HFFc6 (cell line): ENCODE results near the gene FBXL14. TPM values are rescaled to one million over a fixed set of nuclear protein-coding genes. Genes with fewer than 3 reads are reported as not detected.

ENCODE experiments used
- DNase-seq: peaks from one replicate; pipeline ENCODE4 v3.0.0-alpha.2; 2018
- H3K27ac Mint-ChIP-seq: 2 replicates; pipeline ENCODE4 v1.8.0; 2020; ENCODE audit warnings: mild to moderate bottlenecking, mixed read lengths
- H3K27me3 Mint-ChIP-seq: 2 replicates; pipeline ENCODE4 v1.8.0; 2021; ENCODE audit warnings: mild to moderate bottlenecking, moderate library complexity, mixed read lengths; ENCODE audit not compliant: insufficient read depth
- H3K36me3 Mint-ChIP-seq: 2 replicates; pipeline ENCODE4 v1.8.0; 2021; ENCODE audit warnings: low read depth, mixed read lengths
- H3K4me1 Mint-ChIP-seq: 2 replicates; pipeline ENCODE4 v1.8.0; 2020; ENCODE audit warnings: low read depth, mixed read lengths
- H3K4me3 Mint-ChIP-seq: 2 replicates; pipeline ENCODE4 v1.8.0; 2020; ENCODE audit warnings: mild to moderate bottlenecking, moderate library complexity, mixed read lengths
- H3K9me3 Mint-ChIP-seq: 2 replicates; pipeline ENCODE4 v1.8.0; 2020; ENCODE audit warnings: mild to moderate bottlenecking, mixed read lengths
- total RNA-seq, 6 experiments: library from RNA; stranded (reverse); fragmentation: NEBNext Ultra II Directional; extraction: Animal tissue kit (Norgen Biotek cat#: 25700); gene quantifications; 2 replicates in 1 of 6; 3 replicates in 5 of 6; pipeline ENCODE4 v1.2.3, GENCODE V29; 2021
- TF ChIP-seq, protein P1 (sequence below): fragments of 200-600 bp; sonication (generic); IDR thresholded peaks from 2 replicates; pipeline ENCODE4 v1.5.0; 2021; ENCODE audit warnings: antibody characterized with exemption, mild to moderate bottlenecking

FBXL14 gene
- total RNA-seq, 6 experiments from 2014 or later: 5.2 to 6.5 (median 5.4) TPM

- TF ChIP-seq, protein P1, sequence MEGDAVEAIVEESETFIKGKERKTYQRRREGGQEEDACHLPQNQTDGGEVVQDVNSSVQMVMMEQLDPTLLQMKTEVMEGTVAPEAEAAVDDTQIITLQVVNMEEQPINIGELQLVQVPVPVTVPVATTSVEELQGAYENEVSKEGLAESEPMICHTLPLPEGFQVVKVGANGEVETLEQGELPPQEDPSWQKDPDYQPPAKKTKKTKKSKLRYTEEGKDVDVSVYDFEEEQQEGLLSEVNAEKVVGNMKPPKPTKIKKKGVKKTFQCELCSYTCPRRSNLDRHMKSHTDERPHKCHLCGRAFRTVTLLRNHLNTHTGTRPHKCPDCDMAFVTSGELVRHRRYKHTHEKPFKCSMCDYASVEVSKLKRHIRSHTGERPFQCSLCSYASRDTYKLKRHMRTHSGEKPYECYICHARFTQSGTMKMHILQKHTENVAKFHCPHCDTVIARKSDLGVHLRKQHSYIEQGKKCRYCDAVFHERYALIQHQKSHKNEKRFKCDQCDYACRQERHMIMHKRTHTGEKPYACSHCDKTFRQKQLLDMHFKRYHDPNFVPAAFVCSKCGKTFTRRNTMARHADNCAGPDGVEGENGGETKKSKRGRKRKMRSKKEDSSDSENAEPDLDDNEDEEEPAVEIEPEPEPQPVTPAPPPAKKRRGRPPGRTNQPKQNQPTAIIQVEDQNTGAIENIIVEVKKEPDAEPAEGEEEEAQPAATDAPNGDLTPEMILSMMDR: peak; percentile 36; the same call in 1 of the 2 replicates
- H3K36me3 Mint-ChIP-seq: peaks cover 40% of the 10 kb centered on the region
- no peaks in the 10 kb centered on the region for H3K9me3 Mint-ChIP-seq
- H3K27me3 Mint-ChIP-seq: peaks cover 2% of the 10 kb centered on the region; the same call in 1 of the 2 replicates
- H3K4me3 Mint-ChIP-seq: peak overlapping the region; percentile 90
- H3K4me1 Mint-ChIP-seq: peaks cover 81% of the 10 kb centered on the region
- no peak for DNase-seq
- H3K27ac Mint-ChIP-seq: peak overlapping the region; percentile 63
These were observed 61.8 kb downstream of the FBXL14 start for GRCh38 chr12:1532375-1533165.

DNA sequence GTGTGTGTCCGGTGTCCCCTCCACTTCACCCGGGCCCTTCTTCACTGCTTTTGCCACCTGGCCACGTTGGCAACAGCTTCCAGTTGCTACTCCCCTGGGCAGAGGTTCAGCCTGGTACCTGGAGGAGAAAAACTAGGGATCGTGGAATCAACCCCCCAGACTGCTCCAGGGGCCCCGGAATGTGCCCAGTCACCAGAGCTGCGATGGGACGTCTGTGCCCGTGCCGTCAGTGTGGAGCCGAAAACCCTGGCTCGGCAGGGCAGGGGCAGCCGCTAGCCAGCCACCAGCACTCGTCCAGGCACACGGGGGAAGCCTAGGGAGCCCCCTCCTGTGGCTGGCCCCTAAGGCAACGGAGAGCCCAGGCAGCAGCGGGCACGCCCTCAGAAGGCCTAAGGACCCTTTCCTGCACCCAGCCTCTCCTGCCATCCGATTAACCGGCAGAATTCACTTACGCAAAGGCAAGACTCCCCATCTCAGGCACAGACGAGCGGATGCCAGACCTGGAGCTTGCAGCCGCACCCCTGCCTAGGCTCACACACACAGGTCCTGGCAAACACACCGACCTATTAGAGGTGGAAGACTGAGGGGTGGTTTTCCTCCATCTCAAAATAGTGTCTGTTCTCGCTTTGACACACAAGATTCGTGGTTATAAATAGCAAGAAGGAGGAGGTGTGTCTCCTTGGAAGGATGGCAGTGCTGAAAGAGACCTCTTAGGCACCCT lies 62.6 kb downstream of the FBXL14 start:
- Mint-ChIP-seq H3K4me1 (peaks cover 81% of the 10 kb centered on the region), H3K9me3 (no peaks in the 10 kb centered on the region), H3K4me3 (peak overlapping the region; percentile 90), H3K27ac (peak overlapping the region; percentile 63), H3K36me3 (peaks cover 33% of the 10 kb centered on the region), H3K27me3 (peaks cover 2% of the 10 kb centered on the region; the same call in 1 of the 2 replicates)
- TF ChIP-seq, protein P1: no peak
- DNase-seq: peak; percentile 16

DNA sequence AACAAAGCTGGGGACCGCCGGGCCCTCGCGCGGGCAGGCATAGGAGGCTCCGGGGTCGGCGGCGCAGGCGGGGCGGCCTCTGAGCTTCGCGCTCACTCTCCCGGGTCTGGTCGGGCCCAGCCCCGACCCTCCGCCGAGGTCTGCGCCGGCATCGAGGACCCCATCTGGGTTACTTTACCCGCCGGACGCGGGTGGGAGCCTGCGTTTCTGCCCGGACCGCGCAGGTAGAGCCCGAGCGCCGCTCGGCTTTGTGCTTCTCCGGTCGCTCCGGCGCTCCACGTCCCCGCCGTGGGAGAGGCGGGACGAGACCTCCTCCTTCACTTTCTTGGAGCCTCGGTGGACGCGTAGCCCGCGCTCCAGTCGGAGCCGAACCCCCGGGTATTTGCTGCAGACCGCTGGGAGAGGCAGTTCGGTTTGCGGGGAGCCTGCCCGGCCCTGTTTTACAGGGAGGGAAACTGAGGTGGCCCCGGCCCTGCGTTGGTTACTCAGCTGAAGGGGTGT lies 63.2 kb downstream of the FBXL14 start:
- H3K36me3 Mint-ChIP-seq: peaks cover 29% of the 10 kb centered on the region

GRCh38 chr12:1530592-1531152 lies 63.7 kb downstream of the FBXL14 start:
- DNase-seq: no peak
- peak overlapping the region; percentile 90; the same call in 1 of the 2 replicates for H3K4me3 Mint-ChIP-seq

More for the DNA sequence above, 63.2 kb downstream of the FBXL14 start:
- peak overlapping the region; percentile 90 for H3K4me3 Mint-ChIP-seq
- H3K4me1 Mint-ChIP-seq: peaks cover 81% of the 10 kb centered on the region
- peak overlapping the region; percentile 63 for H3K27ac Mint-ChIP-seq
- peaks cover 2% of the 10 kb centered on the region; the same call in 1 of the 2 replicates for H3K27me3 Mint-ChIP-seq
- no peaks in the 10 kb centered on the region for H3K9me3 Mint-ChIP-seq
- no peak for DNase-seq
- TF ChIP-seq, protein P1: no peak

More at GRCh38 chr12:1530592-1531152, 63.7 kb downstream of the FBXL14 start:
- Mint-ChIP-seq H3K9me3 (no peaks in the 10 kb centered on the region), H3K36me3 (peaks cover 29% of the 10 kb centered on the region), H3K4me1 (peaks cover 80% of the 10 kb centered on the region), H3K27ac (no peak overlapping the region), H3K27me3 (peaks cover 2% of the 10 kb centered on the region; the same call in 1 of the 2 replicates)
- TF ChIP-seq, protein P1: no peak
